Measurements from ENCODE around the gene ANKRD34B. TPM values are rescaled to one million over a fixed set of nuclear protein-coding genes. Genes with fewer than 3 reads are reported as not detected.
"Not testable (repeated sequence)": the region's sequence is repeated elsewhere in the genome, so short reads cannot be mapped to it uniquely, and the experiment has no call there.

Gene ANKRD34B
- total RNA-seq, 2 experiments from 2014 or later: not detected

GRCh38 chr5:80588858-80589540 is 18.9 kb upstream of the ANKRD34B start:
- Histone ChIP-seq H3K27ac (ENCODE audit: low read depth in 1 of 2, low read length in 2 of 2) (no peak overlapping the region), H3K4me1 (ENCODE audit: insufficient read depth, low read length) (no peaks in the 10 kb centered on the region), H3K27me3 (ENCODE audit: control insufficient read depth in 1 of 2, insufficient read depth in 2 of 2, low read length in 2 of 2) (peaks cover 0 to 2% of the 10 kb centered on the region in 2 experiments), H3K4me3 (ENCODE audit: low read length) (no peak overlapping the region), H3K36me3 (ENCODE audit: insufficient read depth, low read length) (no peaks in the 10 kb centered on the region), H3K9me3 (ENCODE audit: control insufficient read depth in 1 of 2, insufficient read depth in 1 of 2, low read length in 2 of 2) (no peaks in the 10 kb centered on the region)
- no peak for DNase-seq
- Mint-ChIP-seq H3K27ac (no peak overlapping the region), H3K27me3 (peaks cover 4% of the 10 kb centered on the region), H3K4me3 (no peak overlapping the region), H3K36me3 (ENCODE audit: low read depth) (no peaks in the 10 kb centered on the region), H3K9me3 (no peaks in the 10 kb centered on the region), H3K4me1 (ENCODE audit: low read depth) (no peaks in the 10 kb centered on the region)
- ATAC-seq (ENCODE audit: poor library complexity): no peak
- ChIA-PET POLR2A (no interaction called here), CTCF (no interaction called here)
- TF ChIP-seq CTCF (IDR thresholded peaks at IDR 0.05): no peak
- intact Hi-C loops (cut with DNase I, micrococcal nuclease): no loop called here

GRCh38 chr5:80584770-80585169 is 14.7 kb upstream of the ANKRD34B start:
- no peak for DNase-seq
- Mint-ChIP-seq H3K9me3 (no peaks in the 10 kb centered on the region), H3K27ac (no peak overlapping the region), H3K36me3 (ENCODE audit: low read depth) (no peaks in the 10 kb centered on the region), H3K4me1 (ENCODE audit: low read depth) (no peaks in the 10 kb centered on the region), H3K27me3 (peaks cover 3% of the 10 kb centered on the region), H3K4me3 (no peak overlapping the region)
- Histone ChIP-seq H3K27me3 (ENCODE audit: control insufficient read depth in 1 of 2, insufficient read depth in 2 of 2, low read length in 2 of 2) (peaks cover 0 to 2% of the 10 kb centered on the region in 2 experiments), H3K27ac (ENCODE audit: low read depth in 1 of 2, low read length in 2 of 2) (no peak overlapping the region), H3K36me3 (ENCODE audit: insufficient read depth, low read length) (no peaks in the 10 kb centered on the region), H3K9me3 (ENCODE audit: control insufficient read depth in 1 of 2, insufficient read depth in 1 of 2, low read length in 2 of 2) (peaks cover 0 to 3% of the 10 kb centered on the region in 2 experiments), H3K4me3 (ENCODE audit: low read length) (no peak overlapping the region), H3K4me1 (ENCODE audit: insufficient read depth, low read length) (no peaks in the 10 kb centered on the region)
- ChIA-PET POLR2A (no interaction called here), CTCF (no interaction called here)
- intact Hi-C loops (cut with DNase I, micrococcal nuclease): no loop called here
- no peak for TF ChIP-seq CTCF (IDR thresholded peaks at IDR 0.05)
- no peak for ATAC-seq (ENCODE audit: poor library complexity)

GRCh38 chr5:80580291-80580690 is 10.2 kb upstream of the ANKRD34B start:
- H3K4me1 Mint-ChIP-seq (ENCODE audit: low read depth); H3K9me3 Mint-ChIP-seq; H3K27ac Mint-ChIP-seq; H3K4me3 Mint-ChIP-seq; intact Hi-C loops (cut with DNase I, micrococcal nuclease); ATAC-seq (ENCODE audit: poor library complexity); H3K36me3 ChIP-seq (ENCODE audit: insufficient read depth, low read length); H3K4me3 ChIP-seq (ENCODE audit: low read length); CTCF ChIA-PET; H3K4me1 ChIP-seq (ENCODE audit: insufficient read depth, low read length); POLR2A ChIA-PET; H3K9me3 ChIP-seq (ENCODE audit: control insufficient read depth in 1 of 2, insufficient read depth in 1 of 2, low read length in 2 of 2); DNase-seq; H3K27me3 ChIP-seq (ENCODE audit: control insufficient read depth in 1 of 2, insufficient read depth in 2 of 2, low read length in 2 of 2); H3K36me3 Mint-ChIP-seq (ENCODE audit: low read depth); H3K27ac ChIP-seq (ENCODE audit: low read depth in 1 of 2, low read length in 2 of 2): not testable (repeated sequence)
- H3K27me3 Mint-ChIP-seq: peaks cover 22% of the 10 kb centered on the region

- Histone ChIP-seq H3K9me3 (ENCODE audit: control insufficient read depth in 1 of 2, insufficient read depth in 1 of 2, low read length in 2 of 2) (peaks cover 0 to 3% of the 10 kb centered on the region in 2 experiments), H3K36me3 (ENCODE audit: insufficient read depth, low read length) (no peaks in the 10 kb centered on the region)
- CTCF ChIA-PET: no interaction called here
Measured at GRCh38 chr5:80579050-80579449, 9.0 kb upstream of the ANKRD34B start.

More at GRCh38 chr5:80579050-80579449, 9.0 kb upstream of the ANKRD34B start:
- H3K36me3 Mint-ChIP-seq (ENCODE audit: low read depth): no peaks in the 10 kb centered on the region
- POLR2A ChIA-PET: no interaction called here
- no peak for ATAC-seq (ENCODE audit: poor library complexity)
- H3K4me3 Mint-ChIP-seq: no peak overlapping the region
- Histone ChIP-seq H3K4me1 (ENCODE audit: insufficient read depth, low read length) (no peaks in the 10 kb centered on the region), H3K27me3 (ENCODE audit: control insufficient read depth in 1 of 2, insufficient read depth in 2 of 2, low read length in 2 of 2) (peaks cover 0 to 4% of the 10 kb centered on the region in 2 experiments), H3K4me3 (ENCODE audit: low read length) (no peak overlapping the region), H3K27ac (ENCODE audit: low read depth in 1 of 2, low read length in 2 of 2) (no peak overlapping the region)
- no peaks in the 10 kb centered on the region for H3K4me1 Mint-ChIP-seq (ENCODE audit: low read depth)
- H3K9me3 Mint-ChIP-seq: no peaks in the 10 kb centered on the region
- H3K27ac Mint-ChIP-seq: no peak overlapping the region
- DNase-seq: no peak
- H3K27me3 Mint-ChIP-seq: peaks cover 34% of the 10 kb centered on the region
- intact Hi-C loops (cut with DNase I, micrococcal nuclease): no loop called here
- TF ChIP-seq CTCF (IDR thresholded peaks at IDR 0.05): no peak

All from CD4-positive, alpha-beta T cell (primary cell).